PC-3 (cell line): ENCODE results near the gene KIF24. TPM values are rescaled to one million over a fixed set of nuclear protein-coding genes. Genes with fewer than 3 reads are reported as not detected.

ENCODE experiments used
- ATAC-seq: fragments of 200-7000 bp; cut with Tn5 transposase; 2 replicates; pipeline ENCODE4 v1.9.1; 2020; ENCODE audit warnings: mild to moderate bottlenecking, moderate library complexity
- BruUV-seq: library from RNA; stranded (reverse); fragments of 400-500 nt; replicated peaks from 2 replicates; lab custom pipeline; 2021; lab: Mats Ljungman, UMichigan
- CTCF ChIA-PET: fragments of 300-600 bp; sonication (Branson Sonifier 250); formaldehyde crosslinking; loops from one replicate; lab custom pipeline; 2022; ENCODE audit warnings: antibody characterized with exemption; lab: Charles Lee
- POLR2A ChIA-PET: fragments of 300-600 bp; sonication (Branson Sonifier 250); formaldehyde crosslinking; loops from one replicate; lab custom pipeline; 2022; ENCODE audit warnings: antibody characterized with exemption; ENCODE audit not compliant: unreplicated experiment; lab: Charles Lee
- DNase-seq: peaks from one replicate; pipeline ENCODE4 v3.0.0-alpha.2; 2015
- H2AFZ ChIP-seq: fragments of 300-600 bp; sonication (generic); 2 replicates; pipeline ENCODE4 v1.6.0; 2016; ENCODE audit warnings: antibody characterized with exemption, low read length
- H3F3A ChIP-seq: fragments of 300-600 bp; sonication (generic); one replicate; pipeline ENCODE4 v1.6.0; 2017; ENCODE audit warnings: antibody characterized with exemption, low read length, control low read depth, mild to moderate bottlenecking; ENCODE audit not compliant: unreplicated experiment
- H3K27ac ChIP-seq: fragments of 300-600 bp; sonication (generic); 2 replicates; pipeline ENCODE4 v1.5.1; 2016; ENCODE audit warnings: mild to moderate bottlenecking, low read length
- H3K27me3 ChIP-seq: fragments of 300-600 bp; sonication (generic); 2 replicates; pipeline ENCODE4 v1.6.1; 2016; ENCODE audit warnings: low read length, mixed read lengths
- H3K36me3 ChIP-seq: fragments of 300-600 bp; sonication (generic); 2 replicates; pipeline ENCODE4 v1.6.1; 2016; ENCODE audit warnings: low read depth, mixed run types, low read length, mixed read lengths
- H3K4me1 ChIP-seq: fragments of 300-600 bp; sonication (generic); 2 replicates; pipeline ENCODE4 v1.5.1; 2016; ENCODE audit warnings: low read length; ENCODE audit not compliant: insufficient read depth
- H3K4me2 ChIP-seq: fragments of 300-600 bp; sonication (generic); 2 replicates; pipeline ENCODE4 v1.6.0; 2016; ENCODE audit warnings: low read length
- H3K4me3 ChIP-seq: fragments of 300-600 bp; sonication (generic); 2 replicates; pipeline ENCODE4 v1.5.1; 2016; ENCODE audit warnings: mild to moderate bottlenecking, low read length, mixed read lengths
- H3K79me2 ChIP-seq: fragments of 300-600 bp; sonication (generic); 2 replicates; pipeline ENCODE4 v1.6.1; 2017; ENCODE audit warnings: low read length, mixed read lengths
- H3K9ac ChIP-seq: fragments of 300-600 bp; sonication (generic); 2 replicates; pipeline ENCODE4 v1.6.0; 2016; ENCODE audit warnings: mild to moderate bottlenecking, low read length
- H3K9me2 ChIP-seq: fragments of 300-600 bp; sonication (generic); replicated peaks from 2 replicates; pipeline ENCODE4 v1.6.1; 2016; ENCODE audit warnings: mixed run types, low read length, mixed read lengths
- H3K9me3 ChIP-seq: fragments of 300-600 bp; sonication (generic); 2 replicates; pipeline ENCODE4 v1.6.1; 2016; ENCODE audit warnings: low read length, mixed read lengths
- H4K20me1 ChIP-seq: fragments of 300-600 bp; sonication (generic); 2 replicates; pipeline ENCODE4 v1.6.1; 2016; ENCODE audit warnings: low read length, mixed read lengths
- EZH2 ChIP-seq: fragments of 300-600 bp; sonication (generic); IDR thresholded peaks from one replicate; pipeline ENCODE4 v1.6.1; 2017; ENCODE audit warnings: antibody characterized with exemption, mild to moderate bottlenecking, low read length; ENCODE audit not compliant: unreplicated experiment
- EZH2phosphoT487 ChIP-seq: fragments of 300-600 bp; sonication (generic); IDR thresholded peaks from 2 replicates; pipeline ENCODE4 v1.6.1; 2018; ENCODE audit warnings: mild to moderate bottlenecking, antibody characterized with exemption, low read length, borderline replicate concordance
- intact Hi-C: fragments of 100-400 bp; cut with micrococcal nuclease; formaldehyde crosslinking; loops from 2 replicates; pipeline ENCODE4 v1.9.0; 2023
- total RNA-seq: library from RNA; depleted of rRNA; stranded (reverse); fragments of >200 nt; gene quantifications from 2 replicates; pipeline ENCODE4 v1.2.3, GENCODE V29; 2014
- TF ChIP-seq, protein P1 (sequence below): fragments of 300-600 bp; sonication (generic); conservative IDR thresholded peaks from 2 replicates; pipeline ENCODE4 v1.5.1; 2017; ENCODE audit warnings: antibody characterized with exemption, low read depth, mild to moderate bottlenecking, low read length

KIF24 gene
- total RNA-seq, 1 experiment from 2014 or later, result 4.7 TPM

DNA sequence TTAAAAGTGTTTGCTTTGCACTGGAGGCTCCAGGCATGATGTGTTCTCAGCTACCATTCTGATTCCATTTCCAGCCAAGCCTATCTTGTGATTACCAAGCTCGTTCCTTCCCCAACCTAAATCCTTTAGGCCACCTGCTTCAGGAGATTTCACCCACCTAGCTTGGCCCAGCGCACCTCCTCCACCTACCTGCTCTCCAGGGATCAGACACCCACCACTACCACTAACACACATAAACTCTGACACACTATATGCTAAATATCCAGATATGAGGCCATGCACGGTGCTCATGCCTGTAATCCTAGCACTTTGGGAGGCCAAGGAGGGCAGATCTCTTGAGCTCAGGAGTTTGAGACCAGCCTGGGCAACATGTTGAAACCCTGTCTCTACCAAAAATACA lies 45.3 kb upstream of the KIF24 start:
- Histone ChIP-seq H3K9ac (no peak overlapping the region), H4K20me1 (no peaks in the 10 kb centered on the region), H3K9me2 (no peaks in the 10 kb centered on the region), H3K9me3 (no peaks in the 10 kb centered on the region), H2AFZ (no peak overlapping the region), H3K4me2 (no peak overlapping the region), H3K4me1 (peaks cover 14% of the 10 kb centered on the region), H3K4me3 (no peak overlapping the region), H3K27me3 (no peaks in the 10 kb centered on the region), H3K79me2 (no peaks in the 10 kb centered on the region), H3F3A (no peaks in the 10 kb centered on the region), H3K27ac (no peak overlapping the region), H3K36me3 (no peaks in the 10 kb centered on the region)
- DNase-seq (no peak), ATAC-seq (no peak)
- ChIA-PET POLR2A (no interaction called here), CTCF (interaction anchor here (1.4 kb wide), 1 partner anchor 30 kb away, joined by 3 read pairs; no protein-coding TSS in a partner anchor)
- intact Hi-C loops, result no loop called here
- BruUV-seq, result no TSS peak
- TF ChIP-seq EZH2, result no peak
- TF ChIP-seq EZH2phosphoT487, result no peak
- TF ChIP-seq, protein P1, sequence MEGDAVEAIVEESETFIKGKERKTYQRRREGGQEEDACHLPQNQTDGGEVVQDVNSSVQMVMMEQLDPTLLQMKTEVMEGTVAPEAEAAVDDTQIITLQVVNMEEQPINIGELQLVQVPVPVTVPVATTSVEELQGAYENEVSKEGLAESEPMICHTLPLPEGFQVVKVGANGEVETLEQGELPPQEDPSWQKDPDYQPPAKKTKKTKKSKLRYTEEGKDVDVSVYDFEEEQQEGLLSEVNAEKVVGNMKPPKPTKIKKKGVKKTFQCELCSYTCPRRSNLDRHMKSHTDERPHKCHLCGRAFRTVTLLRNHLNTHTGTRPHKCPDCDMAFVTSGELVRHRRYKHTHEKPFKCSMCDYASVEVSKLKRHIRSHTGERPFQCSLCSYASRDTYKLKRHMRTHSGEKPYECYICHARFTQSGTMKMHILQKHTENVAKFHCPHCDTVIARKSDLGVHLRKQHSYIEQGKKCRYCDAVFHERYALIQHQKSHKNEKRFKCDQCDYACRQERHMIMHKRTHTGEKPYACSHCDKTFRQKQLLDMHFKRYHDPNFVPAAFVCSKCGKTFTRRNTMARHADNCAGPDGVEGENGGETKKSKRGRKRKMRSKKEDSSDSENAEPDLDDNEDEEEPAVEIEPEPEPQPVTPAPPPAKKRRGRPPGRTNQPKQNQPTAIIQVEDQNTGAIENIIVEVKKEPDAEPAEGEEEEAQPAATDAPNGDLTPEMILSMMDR, result no peak

DNA sequence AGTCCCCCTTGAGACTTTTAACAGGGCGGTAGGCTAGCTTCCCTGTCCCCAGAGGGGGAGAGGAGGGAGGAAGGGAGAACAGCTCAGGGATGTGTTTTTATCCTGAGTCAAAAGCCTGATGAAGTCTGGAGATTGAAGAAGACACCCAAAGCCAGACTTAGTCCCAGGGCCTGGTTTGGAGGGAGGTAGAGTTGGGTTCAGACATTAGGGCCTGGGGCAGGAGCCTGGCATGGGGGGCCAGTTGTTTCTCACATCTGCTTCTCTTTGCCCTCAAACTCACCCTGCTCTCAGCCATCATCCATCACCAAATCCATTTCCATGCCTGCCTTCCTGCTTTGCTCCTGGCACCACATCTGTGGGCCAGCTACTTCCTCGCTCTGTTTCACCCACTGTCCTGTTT lies 44.7 kb upstream of the KIF24 start:
- ATAC-seq (no peak), DNase-seq (no peak)
- TF ChIP-seq, protein P1, result no peak
- TF ChIP-seq EZH2, result no peak
- no peak for TF ChIP-seq EZH2phosphoT487
- H3K27me3 ChIP-seq, result no peaks in the 10 kb centered on the region
- BruUV-seq, result no TSS peak
- no peak overlapping the region for H2AFZ ChIP-seq
- H3K27ac ChIP-seq, result no peak overlapping the region
- no peak overlapping the region for H3K4me3 ChIP-seq
- no peak overlapping the region for H3K9ac ChIP-seq
- POLR2A ChIA-PET, result no interaction called here
- peaks cover 14% of the 10 kb centered on the region for H3K4me1 ChIP-seq
- no peaks in the 10 kb centered on the region for H3K9me3 ChIP-seq
- intact Hi-C loops, result no loop called here
- no peak overlapping the region for H3K4me2 ChIP-seq
- H3K36me3 ChIP-seq, result no peaks in the 10 kb centered on the region
- CTCF ChIA-PET, result no interaction called here
- no peaks in the 10 kb centered on the region for H4K20me1 ChIP-seq
- no peaks in the 10 kb centered on the region for H3K9me2 ChIP-seq
- H3F3A ChIP-seq, result no peaks in the 10 kb centered on the region
- H3K79me2 ChIP-seq, result no peaks in the 10 kb centered on the region

DNA sequence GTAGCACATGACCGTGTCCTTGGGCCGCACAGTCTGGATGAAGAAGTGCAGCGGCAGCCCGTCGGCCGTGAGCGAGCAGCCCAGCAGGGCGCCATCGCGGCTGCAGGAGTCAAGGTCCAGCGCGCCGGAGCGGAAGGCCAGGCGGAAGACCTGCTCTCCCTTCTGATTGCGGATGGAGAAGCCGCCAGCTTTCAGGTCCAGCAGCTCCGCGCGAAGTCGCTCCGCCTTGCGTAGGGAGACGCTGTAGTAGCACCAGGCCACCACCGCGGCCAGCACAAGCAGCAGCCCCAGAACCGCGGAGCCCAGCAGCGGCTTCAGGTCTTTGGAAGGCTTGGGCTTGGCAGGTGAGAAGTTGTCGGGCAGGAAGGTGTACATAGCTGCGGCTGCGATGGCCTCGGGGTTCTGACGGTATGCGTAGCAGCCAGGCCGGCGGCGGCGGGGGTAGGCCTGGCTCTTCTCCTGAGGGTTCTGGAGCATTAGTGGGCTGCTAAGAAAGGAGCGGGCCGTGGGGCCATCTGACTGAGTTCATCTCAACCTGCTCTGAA lies 43.5 kb upstream of the KIF24 start:
- Histone ChIP-seq H3K79me2 (no peaks in the 10 kb centered on the region), H3K27ac (no peak overlapping the region), H3F3A (no peaks in the 10 kb centered on the region), H3K4me3 (no peak overlapping the region), H3K9me2 (no peaks in the 10 kb centered on the region), H3K9me3 (no peaks in the 10 kb centered on the region), H3K4me1 (peaks cover 14% of the 10 kb centered on the region), H3K9ac (no peak overlapping the region), H3K4me2 (no peak overlapping the region), H4K20me1 (no peaks in the 10 kb centered on the region), H3K27me3 (no peaks in the 10 kb centered on the region), H2AFZ (no peak overlapping the region), H3K36me3 (no peaks in the 10 kb centered on the region)
- POLR2A ChIA-PET, result no interaction called here
- BruUV-seq, result no TSS peak
- ATAC-seq, result no peak
- DNase-seq, result no peak
- intact Hi-C loops, result no loop called here
- CTCF ChIA-PET, result no interaction called here
- no peak for TF ChIP-seq EZH2phosphoT487
- no peak for TF ChIP-seq EZH2
- TF ChIP-seq, protein P1, result no peak
